Skin epidermis (tissue), 12 donors: ENCODE measurements around the gene TBX1.
A peak's percentile ranks its signal among the peaks of the same experiment; 100 is the strongest.
"Not testable (repeated sequence)": the region's sequence is repeated elsewhere in the genome, so short reads cannot be mapped to it uniquely, and the experiment has no call there.

Source experiments
- H3K27ac ChIP-seq, 21 experiments: fragments of 200-600 bp; sonication (generic) in 11 of 21; one replicate each; pipeline ENCODE4 v1.5.0; 2020; ENCODE audit warnings: mild to moderate bottlenecking in 3 of 21, inconsistent platforms in 2 of 21, moderate library complexity in 2 of 21
- H3K4me3 ChIP-seq, 7 experiments: fragments of 200-600 bp; sonication (generic) in 2 of 7; one replicate each; pipeline ENCODE4 v1.5.0; 2020; ENCODE audit warnings: inconsistent platforms in 2 of 7, mild to moderate bottlenecking in 2 of 7, moderate library complexity in 1 of 7

TBX1 gene

GRCh38 chr22:19722178-19722981 is 38.2 kb upstream of the TBX1 start:
- Histone ChIP-seq H3K27ac (no peak overlapping the region), H3K4me3 (no peak overlapping the region)

DNA sequence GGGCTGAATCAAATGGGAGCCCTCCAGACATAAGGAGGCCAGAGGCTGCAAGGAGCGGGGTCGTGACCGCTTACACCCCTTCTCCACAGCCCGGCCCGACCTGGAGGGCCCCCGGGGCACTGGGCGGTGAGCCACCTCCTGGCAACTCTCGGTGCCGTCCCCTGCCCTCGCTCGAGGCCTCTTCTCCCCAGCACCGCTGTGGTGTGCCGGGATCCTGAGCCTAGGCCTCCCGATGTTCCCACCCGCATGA is 37.7 kb upstream of the TBX1 start:
- no peak overlapping the region for H3K4me3 ChIP-seq
- H3K27ac ChIP-seq = no peak overlapping the region

DNA sequence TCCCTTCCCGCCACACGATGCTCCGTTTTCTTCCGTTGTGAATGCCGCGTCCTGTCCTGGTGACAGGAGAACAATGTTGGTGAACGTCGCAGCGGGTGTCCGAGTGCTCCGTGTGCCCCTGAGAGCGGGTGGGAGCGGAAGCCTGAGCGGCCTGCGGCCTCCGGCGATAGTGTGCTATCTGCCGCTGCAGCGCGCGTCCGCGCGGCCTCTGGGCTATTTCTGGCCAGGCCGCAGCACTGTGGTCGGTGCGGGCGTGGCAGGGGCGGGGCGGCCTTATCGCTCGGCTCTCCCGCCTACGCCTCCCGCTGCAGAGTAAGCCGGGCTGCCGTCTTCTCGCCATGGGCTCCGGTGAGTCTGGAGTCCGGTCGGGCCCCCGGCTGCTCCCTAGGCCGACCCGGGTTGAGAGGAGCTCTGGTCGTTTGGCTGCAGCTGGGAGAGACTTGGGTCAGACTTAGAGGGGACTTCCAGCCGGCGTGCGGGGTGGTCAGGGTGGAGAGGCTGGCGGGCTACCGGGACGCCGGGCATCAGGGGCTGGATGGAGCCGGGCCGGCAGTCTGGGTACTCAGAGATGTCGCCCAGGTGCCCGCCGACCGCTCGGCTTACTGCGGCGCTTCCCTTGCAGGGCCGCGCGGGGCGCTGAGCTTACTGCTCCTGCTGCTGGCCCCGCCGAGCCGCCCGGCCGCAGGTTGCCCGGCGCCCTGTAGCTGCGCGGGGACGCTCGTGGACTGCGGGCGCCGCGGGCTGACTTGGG is 37.2 kb upstream of the TBX1 start, which contains the start of gene GP1BB:
TSS of gene GP1BB (plus strand) at position 308 of the 751 bp plus-strand sequence. CDS start at position 339, 31 bp downstream.
- Histone ChIP-seq H3K4me3 (peak within 1 kb of the TSS in 4 of 7 experiments; percentile 4 to 33 (median 16)), H3K27ac (no peak within 1 kb of the TSS)

DNA sequence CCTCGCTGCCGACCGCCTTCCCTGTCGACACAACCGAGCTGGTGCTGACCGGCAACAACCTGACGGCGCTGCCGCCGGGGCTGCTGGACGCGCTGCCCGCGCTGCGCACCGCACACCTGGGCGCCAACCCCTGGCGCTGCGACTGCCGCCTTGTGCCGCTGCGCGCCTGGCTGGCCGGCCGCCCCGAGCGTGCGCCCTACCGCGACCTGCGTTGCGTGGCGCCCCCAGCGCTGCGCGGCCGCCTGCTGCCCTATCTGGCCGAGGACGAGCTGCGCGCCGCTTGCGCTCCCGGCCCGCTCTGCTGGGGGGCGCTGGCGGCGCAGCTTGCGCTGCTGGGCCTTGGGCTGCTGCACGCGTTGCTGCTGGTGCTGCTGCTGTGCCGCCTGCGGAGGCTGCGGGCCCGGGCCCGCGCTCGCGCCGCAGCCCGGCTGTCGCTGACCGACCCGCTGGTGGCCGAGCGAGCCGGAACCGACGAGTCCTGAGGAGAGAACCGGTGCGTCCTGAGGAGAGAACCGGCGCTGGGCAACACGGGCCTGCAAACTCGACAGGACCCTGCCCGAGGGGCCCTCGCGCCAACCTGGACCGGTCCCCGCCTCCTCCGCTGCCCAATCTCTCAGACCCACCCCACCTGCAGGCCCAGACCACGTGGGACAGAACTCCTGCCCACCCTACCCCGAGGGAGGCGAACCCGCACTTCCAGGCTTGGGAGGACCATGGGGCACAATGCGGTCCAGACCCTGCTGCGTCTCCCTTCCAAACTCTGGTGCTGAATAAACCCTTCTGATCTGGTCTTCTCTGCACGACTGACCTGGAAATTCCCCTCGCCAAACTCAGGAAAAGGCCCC is 36.4 kb upstream of the TBX1 start:
- no peak overlapping the region for H3K27ac ChIP-seq
- H3K4me3 ChIP-seq = peak overlapping the region in 4 of 7 experiments; percentile 4 to 33 (median 16)

- H3K4me3 ChIP-seq = no peak overlapping the region
These were observed 35.5 kb upstream of the TBX1 start for GRCh38 chr22:19724927-19725661.

GRCh38 chr22:19726064-19726788 is 34.4 kb upstream of the TBX1 start:
- not testable (repeated sequence) for H3K27ac ChIP-seq, H3K4me3 ChIP-seq

More at GRCh38 chr22:19724927-19725661, 35.5 kb upstream of the TBX1 start:
- H3K27ac ChIP-seq = no peak overlapping the region

- no peak overlapping the region for H3K27ac ChIP-seq
These were observed 33.0 kb upstream of the TBX1 start for GRCh38 chr22:19727310-19728150.

DNA sequence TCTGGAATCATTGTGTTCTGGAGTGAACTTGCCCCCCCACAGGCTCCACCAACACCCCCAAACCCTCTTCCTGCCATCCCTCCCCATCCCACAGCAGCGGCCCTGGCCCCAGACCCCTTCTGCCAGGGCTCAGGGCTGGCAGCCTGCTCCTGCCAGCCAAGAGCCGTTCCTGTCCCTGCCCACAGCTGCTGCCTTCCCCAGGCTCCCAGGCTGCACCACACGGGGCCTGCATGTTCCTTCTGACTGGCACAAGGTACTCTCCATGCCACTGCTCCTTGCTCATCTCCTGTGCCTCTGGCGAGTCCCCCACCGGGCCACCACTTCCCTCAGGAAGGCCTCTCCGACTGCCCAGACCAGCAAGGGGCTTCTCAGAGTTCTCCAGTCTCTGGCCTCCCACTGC is 32.3 kb upstream of the TBX1 start:
- Histone ChIP-seq H3K27ac (no peak overlapping the region), H3K4me3 (no peak overlapping the region)

More at GRCh38 chr22:19727310-19728150, 33.0 kb upstream of the TBX1 start:
- no peak overlapping the region for H3K4me3 ChIP-seq

GRCh38 chr22:19728836-19729235 is 31.7 kb upstream of the TBX1 start:
- Histone ChIP-seq H3K4me3 (no peak overlapping the region), H3K27ac (no peak overlapping the region)

DNA sequence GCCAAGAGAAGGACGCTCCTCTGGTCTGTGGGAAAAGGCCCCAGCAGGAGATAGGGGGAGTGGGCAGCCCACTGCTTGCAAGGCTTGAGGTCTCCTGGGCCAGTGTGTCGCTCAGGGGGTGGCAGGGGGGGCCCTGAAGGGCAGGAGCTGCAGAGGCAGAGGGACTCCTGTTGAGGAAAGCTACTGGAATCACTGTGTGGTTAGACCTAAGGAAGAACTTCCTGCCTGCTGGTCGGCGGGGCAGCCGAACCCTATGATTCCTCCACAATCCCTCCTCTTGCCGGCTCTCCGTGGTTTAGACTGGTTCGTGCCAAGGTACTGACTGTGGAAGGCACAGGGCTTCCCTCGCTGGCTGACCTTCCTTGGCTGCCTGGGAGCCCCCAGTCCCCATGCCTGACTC is 31.1 kb upstream of the TBX1 start:
- H3K4me3 ChIP-seq = no peak overlapping the region
- no peak overlapping the region for H3K27ac ChIP-seq

GRCh38 chr22:19730198-19730597 is 30.4 kb upstream of the TBX1 start:
- Histone ChIP-seq H3K4me3 (no peak overlapping the region), H3K27ac (no peak overlapping the region)

- Histone ChIP-seq H3K4me3 (peak overlapping the region in 6 of 7 experiments; percentile 6 to 32 (median 27)), H3K27ac (no peak overlapping the region)
These were observed 29.8 kb upstream of the TBX1 start for GRCh38 chr22:19730655-19731360.

DNA sequence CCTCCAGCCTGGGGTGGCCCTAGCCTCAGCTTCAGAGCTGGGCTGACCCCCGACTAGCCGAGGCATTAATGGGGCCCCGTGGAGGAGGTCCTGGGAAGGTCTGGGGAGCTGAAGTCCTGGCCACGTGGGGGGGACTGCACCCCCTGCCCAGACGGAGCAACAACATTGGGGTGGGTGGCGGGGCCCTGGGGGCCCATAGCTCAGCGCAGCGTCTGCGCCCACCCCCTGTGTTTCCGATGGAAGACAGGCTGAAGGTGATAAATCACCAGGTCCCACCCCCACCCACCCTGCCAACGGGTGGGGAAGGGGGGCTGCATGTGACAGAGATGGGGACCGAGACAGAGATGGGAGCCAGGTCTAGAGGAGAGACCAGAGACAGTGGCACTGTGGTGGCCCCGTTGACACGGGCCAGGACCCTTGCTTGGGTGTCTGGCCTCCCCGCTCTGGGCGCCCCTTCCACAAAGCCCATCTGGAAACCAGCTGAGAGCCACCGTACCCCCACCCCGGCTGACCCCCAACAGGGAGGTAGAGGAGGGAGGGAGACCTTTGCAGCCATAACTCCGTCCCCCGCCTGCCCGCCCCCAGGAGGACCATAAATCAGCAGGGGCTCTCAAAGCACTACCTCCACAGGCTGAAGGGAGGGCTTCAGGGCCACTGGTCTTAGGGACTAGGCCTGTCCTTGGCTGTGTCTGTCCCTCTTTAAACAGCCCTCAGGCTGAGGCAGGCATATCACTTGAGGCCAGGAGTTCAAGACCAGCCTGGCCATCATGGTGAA is 29.0 kb upstream of the TBX1 start:
- H3K4me3 ChIP-seq = no peak overlapping the region

GRCh38 chr22:19732403-19733113 is 28.0 kb upstream of the TBX1 start:
- Histone ChIP-seq H3K4me3 (no peak overlapping the region), H3K27ac (no peak overlapping the region)

More for the DNA sequence above, 29.0 kb upstream of the TBX1 start:
- no peak overlapping the region for H3K27ac ChIP-seq

GRCh38 chr22:19733755-19734154 is 26.8 kb upstream of the TBX1 start:
- no peak overlapping the region for H3K4me3 ChIP-seq
- no peak overlapping the region for H3K27ac ChIP-seq

DNA sequence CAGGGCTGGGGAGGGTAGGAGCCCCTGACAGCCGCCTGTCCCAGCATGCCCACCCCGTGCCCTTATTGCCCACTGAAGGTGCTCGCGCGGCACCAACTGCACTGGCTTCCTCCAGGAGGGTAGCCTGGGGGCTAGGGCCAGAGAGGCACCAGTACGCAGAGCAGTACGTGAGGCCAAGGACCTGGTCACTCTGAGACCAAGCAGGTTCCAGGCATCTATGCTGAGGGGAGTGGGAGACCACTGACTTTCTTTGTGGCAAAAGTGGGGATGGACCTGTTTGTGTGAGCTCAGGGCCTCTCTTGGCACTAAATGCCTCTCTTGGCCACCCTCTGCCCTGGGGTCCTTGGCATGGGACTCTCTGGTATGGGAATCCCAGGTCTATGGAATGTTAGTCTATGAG is 26.4 kb upstream of the TBX1 start:
- Histone ChIP-seq H3K4me3 (no peak overlapping the region), H3K27ac (no peak overlapping the region)
